ENCODE measurements around the gene PGAM1.
"Not testable (repeated sequence)": the region's sequence is repeated elsewhere in the genome, so short reads cannot be mapped to it uniquely, and the experiment has no call there.

The PGAM1 gene

GRCh38 chr10:97425964-97426775 is at the start of gene PGAM1:
Gene PGAM1 (plus strand): TSS chr10:97426191. CDS start chr10:97426308, 117 bp downstream.
- DNase-seq (ENCODE audit: low read depth in 2 of 2), result peak; percentile 91 to 95

- DNase-seq (ENCODE audit: low read depth in 2 of 2), result no peak
These were observed 49.6 kb upstream of the PGAM1 start for GRCh38 chr10:97376413-97376812.

GRCh38 chr10:97378933-97379921 is 46.8 kb upstream of the PGAM1 start:
- DNase-seq (ENCODE audit: low read depth in 2 of 2), result no peak

GRCh38 chr10:97380516-97380915 is 45.5 kb upstream of the PGAM1 start:
- DNase-seq (ENCODE audit: low read depth in 2 of 2), result no peak

- DNase-seq (ENCODE audit: low read depth in 2 of 2), result no peak
These were observed 44.4 kb upstream of the PGAM1 start for GRCh38 chr10:97381626-97382025.

- DNase-seq (ENCODE audit: low read depth in 2 of 2), result no peak
These were observed 42.8 kb upstream of the PGAM1 start for GRCh38 chr10:97383159-97383558.

GRCh38 chr10:97384156-97384555 is 41.8 kb upstream of the PGAM1 start:
- no peak for DNase-seq (ENCODE audit: low read depth in 2 of 2)

- no peak for DNase-seq (ENCODE audit: low read depth in 2 of 2)
These were observed 41.4 kb upstream of the PGAM1 start for GRCh38 chr10:97384641-97385040.

GRCh38 chr10:97385565-97385964 is 40.4 kb upstream of the PGAM1 start:
- DNase-seq (ENCODE audit: low read depth in 2 of 2), result no peak

GRCh38 chr10:97388152-97388551 is 37.8 kb upstream of the PGAM1 start:
- DNase-seq (ENCODE audit: low read depth in 2 of 2), result no peak

- no peak for DNase-seq (ENCODE audit: low read depth in 2 of 2)
These were observed 35.9 kb upstream of the PGAM1 start for GRCh38 chr10:97390091-97390490.

GRCh38 chr10:97393034-97393573 is 32.9 kb upstream of the PGAM1 start:
- DNase-seq (ENCODE audit: low read depth in 2 of 2), result no peak

GRCh38 chr10:97396056-97396455 is 29.9 kb upstream of the PGAM1 start:
- DNase-seq (ENCODE audit: low read depth in 2 of 2), result no peak

GRCh38 chr10:97399843-97400545 is 26.0 kb upstream of the PGAM1 start:
- DNase-seq (ENCODE audit: low read depth in 2 of 2), result no peak

- DNase-seq (ENCODE audit: low read depth in 2 of 2), result peak; percentile 51 to 67
These were observed 25.1 kb upstream of the PGAM1 start, which contains the start of gene RRP12 for GRCh38 chr10:97400665-97401454. Gene RRP12 (minus strand): TSS chr10:97401340. CDS start chr10:97401231, 109 bp downstream.

- no peak for DNase-seq (ENCODE audit: low read depth in 2 of 2)
These were observed 24.5 kb upstream of the PGAM1 start for GRCh38 chr10:97401455-97401919.

GRCh38 chr10:97404044-97404443 is 21.9 kb upstream of the PGAM1 start:
- DNase-seq (ENCODE audit: low read depth in 2 of 2), result no peak

- no peak for DNase-seq (ENCODE audit: low read depth in 2 of 2)
These were observed 19.9 kb upstream of the PGAM1 start for GRCh38 chr10:97406064-97406463.

- not testable (repeated sequence) for DNase-seq (ENCODE audit: low read depth in 2 of 2)
These were observed 19.5 kb upstream of the PGAM1 start for GRCh38 chr10:97406483-97406882.

GRCh38 chr10:97407211-97407951 is 18.6 kb upstream of the PGAM1 start:
- no peak for DNase-seq (ENCODE audit: low read depth in 2 of 2)

Measured in stimulated activated CD8-positive, alpha-beta memory T cell treated with anti-CD3 and anti-CD28 coated beads, Interleukin-2, amount 100 ng/mL, for 48 hours (primary cell).